Body of pancreas (tissue), 4 donors: ENCODE data around the gene MAP3K20. TPM values are rescaled to one million over a fixed set of nuclear protein-coding genes. Genes with fewer than 3 reads are reported as not detected.

ENCODE experiments used
- ATAC-seq: fragments of 150-250 bp; one replicate; pipeline ENCODE4 v1.9.1; 2016
- DNase-seq, 4 donors: peaks; one replicate each; pipeline ENCODE4 v3.0.0-alpha.2; 2019
- H3K27ac ChIP-seq, 4 donors: fragments of 200-600 bp; sonication (generic); 1 replicate in 3 of 4; 2 replicates in 1 of 4; pipeline versions ENCODE4 v1.5.1 to v1.6.1; 2016 to 2019; ENCODE audit warnings: mild to moderate bottlenecking in 1 of 4, mixed read lengths in 1 of 4, moderate library complexity in 1 of 4
- H3K27me3 ChIP-seq, 2 donors: fragments of 200-600 bp; sonication (generic); one replicate each; pipeline ENCODE4 v1.6.0; 2016; ENCODE audit warnings: mild to moderate bottlenecking in 1 of 2
- H3K36me3 ChIP-seq, 2 donors: fragments of 200-600 bp; sonication (generic); replicated peaks in 1 of 2; 2 replicates each; pipeline ENCODE4 v1.5.1; 2016; ENCODE audit warnings: low read depth in 2 of 2; ENCODE audit not compliant: insufficient read depth in 1 of 2
- H3K4me1 ChIP-seq: fragments of 200-600 bp; sonication (generic); one replicate; pipeline ENCODE4 v1.6.0; 2016
- H3K4me3 ChIP-seq, 2 donors: fragments of 200-600 bp; sonication (generic); 1 replicate in 1 of 2; 2 replicates in 1 of 2; pipeline ENCODE4 v1.5.1; 2016 to 2019
- H3K9me3 ChIP-seq, 3 donors: fragments of 200-600 bp; sonication (generic); 1 replicate in 2 of 3; 2 replicates in 1 of 3; pipeline ENCODE4 v1.5.1; 2016
- POLR2A ChIP-seq, 3 donors: fragments of 450-650 bp; IDR thresholded peaks; one replicate each; pipeline ENCODE4 v1.6.1; 2016; ENCODE audit warnings: antibody characterized with exemption in 3 of 3, mild to moderate bottlenecking in 2 of 3
- WGBS, 2 donors: methylation state at CpG; one replicate each; pipeline ENCODE4 v1.1.5; 2017; 5-methylcytosine and 5-hydroxymethylcytosine counted together
- intact Hi-C: fragments of 100-400 bp; cut with DNase I; formaldehyde crosslinking; loops from one replicate; pipeline ENCODE4 v1.15.1; 2023
- total RNA-seq, 2 donors: library from RNA; depleted of rRNA; stranded (reverse); fragments of >200 nt; gene quantifications; one replicate each; pipeline ENCODE4 v1.1.0, GENCODE V29; 2016
- TF ChIP-seq, protein P1 (sequence below), 7 experiments: fragments of 450-650 bp in 4 of 7; fragments of 200-600 bp in 3 of 7; sonication (generic) in 3 of 7; IDR thresholded peaks; one replicate each; pipeline ENCODE4 v1.5.1; 2016 to 2019; ENCODE audit warnings: antibody characterized with exemption in 7 of 7

Gene MAP3K20
- total RNA-seq, 2 donors from 2014 or later = 11.5 to 18.7 TPM

- Histone ChIP-seq H3K36me3 (no peaks in the 10 kb centered on the region), H3K9me3 (no peaks in the 10 kb centered on the region), H3K27ac (no peak overlapping the region), H3K4me1 (no peaks in the 10 kb centered on the region), H3K4me3 (no peak overlapping the region), H3K27me3 (no peaks in the 10 kb centered on the region)
- 88 to 91% methylated on average over 3 of the region's 3 CpGs for WGBS, 2 donors
- TF ChIP-seq, protein P1, sequence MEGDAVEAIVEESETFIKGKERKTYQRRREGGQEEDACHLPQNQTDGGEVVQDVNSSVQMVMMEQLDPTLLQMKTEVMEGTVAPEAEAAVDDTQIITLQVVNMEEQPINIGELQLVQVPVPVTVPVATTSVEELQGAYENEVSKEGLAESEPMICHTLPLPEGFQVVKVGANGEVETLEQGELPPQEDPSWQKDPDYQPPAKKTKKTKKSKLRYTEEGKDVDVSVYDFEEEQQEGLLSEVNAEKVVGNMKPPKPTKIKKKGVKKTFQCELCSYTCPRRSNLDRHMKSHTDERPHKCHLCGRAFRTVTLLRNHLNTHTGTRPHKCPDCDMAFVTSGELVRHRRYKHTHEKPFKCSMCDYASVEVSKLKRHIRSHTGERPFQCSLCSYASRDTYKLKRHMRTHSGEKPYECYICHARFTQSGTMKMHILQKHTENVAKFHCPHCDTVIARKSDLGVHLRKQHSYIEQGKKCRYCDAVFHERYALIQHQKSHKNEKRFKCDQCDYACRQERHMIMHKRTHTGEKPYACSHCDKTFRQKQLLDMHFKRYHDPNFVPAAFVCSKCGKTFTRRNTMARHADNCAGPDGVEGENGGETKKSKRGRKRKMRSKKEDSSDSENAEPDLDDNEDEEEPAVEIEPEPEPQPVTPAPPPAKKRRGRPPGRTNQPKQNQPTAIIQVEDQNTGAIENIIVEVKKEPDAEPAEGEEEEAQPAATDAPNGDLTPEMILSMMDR (IDR thresholded peaks at IDR 0.05) = no peak
- TF ChIP-seq POLR2A (IDR thresholded peaks at IDR 0.05) = no peak
- intact Hi-C loops = no loop called here
- ATAC-seq (no peak), DNase-seq (no peak)
These were observed 16.4 kb upstream of the MAP3K20 start for GRCh38 chr2:173059292-173059691.

- Histone ChIP-seq H3K9me3 (no peaks in the 10 kb centered on the region), H3K27me3 (no peaks in the 10 kb centered on the region), H3K4me1 (no peaks in the 10 kb centered on the region), H3K27ac (peak overlapping the region in 1 of 4 donors; percentile 48), H3K4me3 (no peak overlapping the region), H3K36me3 (no peaks in the 10 kb centered on the region)
- ATAC-seq = peak; percentile 50
- 40 to 48% methylated on average over 5 of the region's 5 CpGs for WGBS, 2 donors
- intact Hi-C loops = no loop called here
- TF ChIP-seq POLR2A (IDR thresholded peaks at IDR 0.05) = no peak
- TF ChIP-seq, protein P1 (IDR thresholded peaks at IDR 0.05) = no peak
- DNase-seq = peak in 1 of 4 donors; percentile 13
These were observed 15.6 kb upstream of the MAP3K20 start for GRCh38 chr2:173059971-173060461.

GRCh38 chr2:173062801-173063200 is 12.8 kb upstream of the MAP3K20 start:
- no peaks in the 10 kb centered on the region for H3K27me3 ChIP-seq
- TF ChIP-seq, protein P1 (IDR thresholded peaks at IDR 0.05) = no peak
- TF ChIP-seq POLR2A (IDR thresholded peaks at IDR 0.05) = no peak
- H3K36me3 ChIP-seq = no peaks in the 10 kb centered on the region
- WGBS, 2 donors = 85 to 98% methylated on average over 4 of the region's 4 CpGs
- intact Hi-C loops = no loop called here
- H3K4me3 ChIP-seq = no peak overlapping the region
- no peak overlapping the region for H3K27ac ChIP-seq
- DNase-seq (no peak), ATAC-seq (no peak)
- no peaks in the 10 kb centered on the region for H3K4me1 ChIP-seq
- H3K9me3 ChIP-seq = no peaks in the 10 kb centered on the region

- no peak for TF ChIP-seq POLR2A (IDR thresholded peaks at IDR 0.05)
- TF ChIP-seq, protein P1 (IDR thresholded peaks at IDR 0.05) = no peak
- Histone ChIP-seq H3K27ac (no peak overlapping the region), H3K4me1 (no peaks in the 10 kb centered on the region), H3K4me3 (no peak overlapping the region), H3K27me3 (no peaks in the 10 kb centered on the region), H3K9me3 (no peaks in the 10 kb centered on the region), H3K36me3 (no peaks in the 10 kb centered on the region)
- WGBS, 2 donors = 74 to 78% methylated on average over 4 of the region's 4 CpGs
- DNase-seq = no peak
- peak; percentile 9 for ATAC-seq
- intact Hi-C loops = no loop called here
These were observed 11.4 kb upstream of the MAP3K20 start for GRCh38 chr2:173064151-173064805.
